RWPE1 (cell line): ENCODE results near the gene GPATCH1.
"Not testable (repeated sequence)": the region's sequence is repeated elsewhere in the genome, so short reads cannot be mapped to it uniquely, and the experiment has no call there.

Source experiments
- CTCF ChIA-PET: fragments of 350-600 bp; sonication (Branson Sonifier 250); formaldehyde crosslinking; extraction: SDS; loops from one replicate; lab custom pipeline; 2021; lab: Yijun Ruan, JAX
- POLR2A ChIA-PET: fragments of 400-600 bp; formaldehyde crosslinking; extraction: SDS; loops from one replicate; lab custom pipeline; 2020; ENCODE audit warnings: antibody characterized with exemption; ENCODE audit not compliant: low non-redundant PET; lab: Yijun Ruan, JAX
- DNase-seq: peaks from one replicate; pipeline ENCODE4 v3.0.0; 2012; ENCODE audit warnings: low spot score
- H3K27ac ChIP-seq: fragments of 450-650 bp; 2 replicates; pipeline ENCODE4 v1.5.1; 2017
- CTCF ChIP-seq: fragments of 450-650 bp; conservative IDR thresholded peaks from 2 replicates; pipeline ENCODE4 v1.5.1; 2017; ENCODE audit warnings: low read depth, mild to moderate bottlenecking

GPATCH1 gene

GRCh38 chr19:33080761-33081681 lies at the start of gene GPATCH1:
TSS of gene GPATCH1 (plus strand) at chr19:33081181. CDS start at chr19:33081194, 13 bp downstream.
- peak; percentile 86 for DNase-seq
- CTCF ChIA-PET = no interaction called here
- peak within 1 kb of the TSS; percentile 80 for H3K27ac ChIP-seq
- TF ChIP-seq CTCF = no peak
- POLR2A ChIA-PET = no interaction called here

- H3K27ac ChIP-seq = no peak overlapping the region
- ChIA-PET CTCF (interaction anchor here (0.8 kb wide), 1 partner anchor 141 kb away, joined by 4 read pairs; no protein-coding TSS in a partner anchor), POLR2A (no interaction called here)
- DNase-seq = no peak
- TF ChIP-seq CTCF = no peak
Observed at GRCh38 chr19:33032218-33032781, 48.7 kb upstream of the GPATCH1 start.

GRCh38 chr19:33035461-33035860 lies 45.5 kb upstream of the GPATCH1 start:
- CTCF ChIA-PET = no interaction called here
- no peak for TF ChIP-seq CTCF
- DNase-seq = no peak
- H3K27ac ChIP-seq = no peak overlapping the region
- POLR2A ChIA-PET = no interaction called here

GRCh38 chr19:33036370-33037167 lies 44.4 kb upstream of the GPATCH1 start:
- POLR2A ChIA-PET, DNase-seq, CTCF ChIA-PET, H3K27ac ChIP-seq: not testable (repeated sequence)

GRCh38 chr19:33037168-33038025 lies 43.6 kb upstream of the GPATCH1 start:
- DNase-seq, POLR2A ChIA-PET, CTCF ChIA-PET, H3K27ac ChIP-seq: not testable (repeated sequence)

- ChIA-PET CTCF (no interaction called here), POLR2A (no interaction called here)
- TF ChIP-seq CTCF = no peak
- no peak overlapping the region for H3K27ac ChIP-seq
- DNase-seq = no peak
Observed at GRCh38 chr19:33039108-33039599, 41.8 kb upstream of the GPATCH1 start.

GRCh38 chr19:33039815-33040214 lies 41.2 kb upstream of the GPATCH1 start:
- ChIA-PET CTCF (interaction anchor here (0.6 kb wide), 1 partner anchor 1674 kb away, joined by 6 read pairs; no protein-coding TSS in a partner anchor), POLR2A (no interaction called here)
- no peak overlapping the region for H3K27ac ChIP-seq
- TF ChIP-seq CTCF = no peak
- no peak for DNase-seq
